T47D (cell line): ENCODE data around the gene SPRED1.
"Not testable (repeated sequence)": the region's sequence is repeated elsewhere in the genome, so short reads cannot be mapped to it uniquely, and the experiment has no call there.

Experiments
- DNase-seq, 2 experiments: peaks; one replicate each; pipeline versions ENCODE4 v3.0.0 to v3.0.0-alpha.2; 2011 to 2012; ENCODE audit warnings: low read depth in 1 of 2, low spot score in 1 of 2
- JUND ChIP-seq: IDR thresholded peaks from 2 replicates; pipeline ENCODE4 v1.6.1; 2012; ENCODE audit warnings: low read depth
- in situ Hi-C: cut with HindIII; loops from 2 replicates; pipeline ENCODE4 v1.10.0; 2016; ENCODE audit warnings: low sequenced_read_pairs, low pct_unique_long_range_greater_than_20kb

The SPRED1 gene

GRCh38 chr15:38271144-38271543, 18.5 kb downstream of the SPRED1 start:
- no peak for TF ChIP-seq JUND
- DNase-seq, result no peak
- in situ Hi-C loops, result no loop called here

- in situ Hi-C loops, result no loop called here
- no peak for DNase-seq
- no peak for TF ChIP-seq JUND
Observed at GRCh38 chr15:38271895-38272294, 19.3 kb downstream of the SPRED1 start.

GRCh38 chr15:38272431-38272830, 19.8 kb downstream of the SPRED1 start:
- in situ Hi-C loops, result not testable (repeated sequence)

GRCh38 chr15:38274135-38274534, 21.5 kb downstream of the SPRED1 start:
- in situ Hi-C loops, result no loop called here
- TF ChIP-seq JUND, result no peak

More at GRCh38 chr15:38272431-38272830, 19.8 kb downstream of the SPRED1 start:
- DNase-seq, result not testable (repeated sequence)

GRCh38 chr15:38275959-38276358, 23.3 kb downstream of the SPRED1 start:
- DNase-seq, result peak in 1 of 2 experiments; percentile 44
- in situ Hi-C loops, result no loop called here
- no peak for TF ChIP-seq JUND

More at GRCh38 chr15:38274135-38274534, 21.5 kb downstream of the SPRED1 start:
- no peak for DNase-seq

- DNase-seq, in situ Hi-C loops: not testable (repeated sequence)
Observed at GRCh38 chr15:38277281-38277680, 24.6 kb downstream of the SPRED1 start.

GRCh38 chr15:38281031-38281430, 28.4 kb downstream of the SPRED1 start:
- DNase-seq, result no peak
- no peak for TF ChIP-seq JUND
- in situ Hi-C loops, result no loop called here

- in situ Hi-C loops, result no loop called here
- DNase-seq, result no peak
- TF ChIP-seq JUND, result no peak
Observed at GRCh38 chr15:38283010-38283409, 30.4 kb downstream of the SPRED1 start.

GRCh38 chr15:38285456-38285855, 32.8 kb downstream of the SPRED1 start:
- in situ Hi-C loops, result no loop called here
- no peak for DNase-seq
- no peak for TF ChIP-seq JUND

GRCh38 chr15:38294126-38294525, 41.5 kb downstream of the SPRED1 start:
- no peak for DNase-seq
- in situ Hi-C loops, result no loop called here
- no peak for TF ChIP-seq JUND

GRCh38 chr15:38297623-38298388, 45.2 kb downstream of the SPRED1 start:
- in situ Hi-C loops, result no loop called here
- DNase-seq, result no peak
- no peak for TF ChIP-seq JUND

- TF ChIP-seq JUND, result no peak
- in situ Hi-C loops, result no loop called here
- no peak for DNase-seq
Observed at GRCh38 chr15:38299216-38299615, 46.6 kb downstream of the SPRED1 start.

GRCh38 chr15:38300395-38300794, 47.8 kb downstream of the SPRED1 start:
- TF ChIP-seq JUND, result no peak
- in situ Hi-C loops, result no loop called here
- no peak for DNase-seq

- DNase-seq, result no peak
- TF ChIP-seq JUND, result no peak
- in situ Hi-C loops, result no loop called here
Observed at GRCh38 chr15:38304481-38304880, 51.8 kb downstream of the SPRED1 start.
